Measurements from ENCODE around the gene LBP. TPM values are rescaled to one million over a fixed set of nuclear protein-coding genes. Genes with fewer than 3 reads are reported as not detected.
"Not testable (repeated sequence)": the region's sequence is repeated elsewhere in the genome, so short reads cannot be mapped to it uniquely, and the experiment has no call there.

The LBP gene
- total RNA-seq, 4 donors from 2014 or later, result not detected

GRCh38 chr20:38372806-38373205 lies 26.5 kb downstream of the LBP start:
- Histone ChIP-seq H3K36me3 (no peaks in the 10 kb centered on the region), H3K4me3 (no peak overlapping the region), H3K4me1 (no peaks in the 10 kb centered on the region), H3K27me3 (peaks cover 6% of the 10 kb centered on the region), H3K27ac (no peak overlapping the region), H3K9me3 (no peaks in the 10 kb centered on the region)
- in situ Hi-C loops (cut with MboI; ENCODE audit: low pct_ligation_motif_present in 1 of 4, low pct_unique_long_range_greater_than_20kb in 1 of 4, low sequenced_read_pairs in 3 of 4), result no loop called here
- no peak for DNase-seq
- 72 to 79% methylated on average over 4 to 5 of the region's 5 CpGs for WGBS, 2 donors (ENCODE audit: low coverage in 1 of 2)
- intact Hi-C loops (cut with DNase I; ENCODE audit: low total_unique reads), result no loop called here
- no peak for TF ChIP-seq POLR2A (IDR thresholded peaks at IDR 0.05)
- TF ChIP-seq POLR2AphosphoS5 (IDR thresholded peaks at IDR 0.05), result no peak
- no peak for TF ChIP-seq CTCF (IDR thresholded peaks at IDR 0.05)
- TF ChIP-seq EP300 (IDR thresholded peaks at IDR 0.05; ENCODE audit: low read depth), result no peak

- Histone ChIP-seq H3K36me3 (no peaks in the 10 kb centered on the region), H3K27ac (no peak overlapping the region), H3K27me3 (peaks cover 6% of the 10 kb centered on the region), H3K4me1 (no peaks in the 10 kb centered on the region), H3K4me3 (no peak overlapping the region), H3K9me3 (no peaks in the 10 kb centered on the region)
- intact Hi-C loops (cut with DNase I; ENCODE audit: low total_unique reads) (no loop called here), in situ Hi-C loops (cut with MboI; ENCODE audit: low pct_ligation_motif_present in 1 of 4, low pct_unique_long_range_greater_than_20kb in 1 of 4, low sequenced_read_pairs in 3 of 4) (no loop called here)
- WGBS, 2 donors (ENCODE audit: low coverage in 1 of 2), result 42 to 50% methylated on average over 5 to 7 of the region's 7 CpGs
- DNase-seq, result no peak
- TF ChIP-seq CTCF (IDR thresholded peaks at IDR 0.05) (no peak), POLR2AphosphoS5 (IDR thresholded peaks at IDR 0.05) (no peak), EP300 (IDR thresholded peaks at IDR 0.05; ENCODE audit: low read depth) (no peak), POLR2A (IDR thresholded peaks at IDR 0.05) (no peak)
These were observed 27.1 kb downstream of the LBP start for GRCh38 chr20:38373231-38373867.

GRCh38 chr20:38373898-38374297 lies 27.6 kb downstream of the LBP start:
- H3K4me3 ChIP-seq, result no peak overlapping the region
- no peaks in the 10 kb centered on the region for H3K9me3 ChIP-seq
- in situ Hi-C loops (cut with MboI; ENCODE audit: low pct_ligation_motif_present in 1 of 4, low pct_unique_long_range_greater_than_20kb in 1 of 4, low sequenced_read_pairs in 3 of 4) (no loop called here), intact Hi-C loops (cut with DNase I; ENCODE audit: low total_unique reads) (no loop called here)
- no peaks in the 10 kb centered on the region for H3K36me3 ChIP-seq
- 85 to 86% methylated on average over 3 to 5 of the region's 5 CpGs for WGBS, 2 donors (ENCODE audit: low coverage in 1 of 2)
- no peaks in the 10 kb centered on the region for H3K4me1 ChIP-seq
- DNase-seq, result no peak
- no peak for TF ChIP-seq POLR2A (IDR thresholded peaks at IDR 0.05)
- TF ChIP-seq CTCF (IDR thresholded peaks at IDR 0.05), result no peak
- no peak for TF ChIP-seq EP300 (IDR thresholded peaks at IDR 0.05; ENCODE audit: low read depth)
- no peak for TF ChIP-seq POLR2AphosphoS5 (IDR thresholded peaks at IDR 0.05)
- no peak overlapping the region for H3K27ac ChIP-seq
- H3K27me3 ChIP-seq, result peaks cover 6% of the 10 kb centered on the region

- 76 to 78% methylated on average over 10 to 11 of the region's 11 CpGs for WGBS, 2 donors (ENCODE audit: low coverage in 1 of 2)
- no peak overlapping the region for H3K4me3 ChIP-seq
- in situ Hi-C loops (cut with MboI; ENCODE audit: low pct_ligation_motif_present in 1 of 4, low pct_unique_long_range_greater_than_20kb in 1 of 4, low sequenced_read_pairs in 3 of 4), result no loop called here
These were observed 30.9 kb downstream of the LBP start for GRCh38 chr20:38377039-38377685.

GRCh38 chr20:38377838-38378237 lies 31.6 kb downstream of the LBP start:
- 87% methylated on average over 5 of the region's 5 CpGs; no CpG with 5 or more reads in 1 of the 2 donors for WGBS, 2 donors (ENCODE audit: low coverage in 1 of 2)

More at GRCh38 chr20:38377039-38377685, 30.9 kb downstream of the LBP start:
- Histone ChIP-seq H3K27ac (no peak overlapping the region), H3K36me3 (no peaks in the 10 kb centered on the region), H3K4me1 (no peaks in the 10 kb centered on the region), H3K27me3 (no peaks in the 10 kb centered on the region), H3K9me3 (no peaks in the 10 kb centered on the region)
- no peak for TF ChIP-seq CTCF (IDR thresholded peaks at IDR 0.05)
- no peak for TF ChIP-seq POLR2A (IDR thresholded peaks at IDR 0.05)
- intact Hi-C loops (cut with DNase I; ENCODE audit: low total_unique reads), result no loop called here
- no peak for DNase-seq

More at GRCh38 chr20:38377838-38378237, 31.6 kb downstream of the LBP start:
- H3K4me1 ChIP-seq; DNase-seq; H3K27me3 ChIP-seq; H3K9me3 ChIP-seq; H3K27ac ChIP-seq; H3K36me3 ChIP-seq; intact Hi-C loops (cut with DNase I; ENCODE audit: low total_unique reads); H3K4me3 ChIP-seq; in situ Hi-C loops (cut with MboI; ENCODE audit: low pct_ligation_motif_present in 1 of 4, low pct_unique_long_range_greater_than_20kb in 1 of 4, low sequenced_read_pairs in 3 of 4): not testable (repeated sequence)
